Measurements from ENCODE around the gene FHIT. TPM values are rescaled to one million over a fixed set of nuclear protein-coding genes. Genes with fewer than 3 reads are reported as not detected.

The FHIT gene
- total and polyA plus RNA-seq, 10 of the 15 experiments (the other 5 are each of a cell fraction or from before 2014, with no cell fraction given): 4.2 to 14.9 (median 9.4) TPM

- TF ChIP-seq CUX1 (IDR thresholded peaks at IDR 0.05; ENCODE audit: insufficient replicate concordance, low read depth, low read length): no peak
- no peak for TF ChIP-seq SMARCA5 (IDR thresholded peaks at IDR 0.05)
- TF ChIP-seq HDAC2 (IDR thresholded peaks at IDR 0.05): no peak
- no peak for TF ChIP-seq RCOR1 (conservative IDR thresholded peaks at IDR 0.05; ENCODE audit: low read depth, low read length)
- no peak for TF ChIP-seq MAX (IDR thresholded peaks at IDR 0.05; ENCODE audit: low read depth, low read length)
- TF ChIP-seq SP1 (IDR thresholded peaks at IDR 0.05; ENCODE audit: low read depth, low read length): no peak
- TF ChIP-seq PRDM15 (CRISPR knock-in tag; IDR thresholded peaks at IDR 0.05): no peak
These were observed 136.8 kb downstream of the FHIT start (continued) for GRCh38 chr3:61114316-61114953.
